ENCODE data around the gene ZNF691.

ZNF691 gene

DNA sequence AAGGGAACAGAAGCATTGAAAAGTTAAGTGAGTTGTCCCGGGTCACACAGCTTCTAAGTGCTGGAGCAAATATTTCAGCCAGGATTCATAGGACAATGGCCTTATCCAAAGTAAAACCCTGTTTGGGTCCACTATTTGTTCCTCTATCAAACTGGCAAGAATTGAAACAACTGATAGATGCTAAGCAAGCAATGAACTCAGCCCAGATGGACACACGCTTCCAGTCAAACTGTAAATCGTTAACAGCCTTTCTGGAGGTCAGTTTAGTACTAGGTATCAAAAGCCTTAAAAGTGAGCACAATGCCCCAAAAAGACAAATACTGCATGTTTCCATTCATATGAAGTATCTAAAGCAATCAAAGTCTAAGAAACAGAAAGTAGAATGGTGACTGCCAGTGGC, 28.4 kb upstream of the ZNF691 start:
- H3K4me3 ChIP-seq (ENCODE audit: low read length in 2 of 2): no peak overlapping the region
- H3K27me3 ChIP-seq (ENCODE audit: control insufficient read depth in 3 of 3, insufficient read depth in 3 of 3, low read depth in 1 of 3, low read length in 3 of 3): no peaks in the 10 kb centered on the region
- no peak overlapping the region for H3K18ac ChIP-seq (ENCODE audit: low read length)
- no CpG with 5 or more reads among the region's 3 CpGs for WGBS, 2 donors (ENCODE audit: extremely low coverage in 2 of 2, insufficient read length in 2 of 2, insufficient replicate concordance in 1 of 2)
- no peak overlapping the region for H2BK12ac ChIP-seq (ENCODE audit: low read length)
- no peak overlapping the region for H2BK15ac ChIP-seq (ENCODE audit: low read length)
- no peak overlapping the region for H4K91ac ChIP-seq (ENCODE audit: low read depth, low read length, poor library complexity)
- H3K27ac ChIP-seq (replicated peaks; ENCODE audit: low read length): no peak overlapping the region
- H4K8ac ChIP-seq (ENCODE audit: low read depth, low read length): no peak overlapping the region
- no peak overlapping the region for H3K9ac ChIP-seq (ENCODE audit: low read depth, low read length, poor library complexity)
- no peak overlapping the region for H3K14ac ChIP-seq (ENCODE audit: low read length)
- no peak overlapping the region for H2BK5ac ChIP-seq (ENCODE audit: low read length)
- peaks cover 0 to 9% of the 10 kb centered on the region in 2 donors for H3K36me3 ChIP-seq (replicated peaks in 1 of 2; ENCODE audit: control insufficient read depth in 2 of 2, insufficient read depth in 2 of 2, low read length in 2 of 2)
- no peaks in the 10 kb centered on the region for H3K9me3 ChIP-seq (replicated peaks in 1 of 2; ENCODE audit: control insufficient read depth in 2 of 2, insufficient read depth in 1 of 2, low read depth in 1 of 2, low read length in 2 of 2)
- peaks cover 3 to 6% of the 10 kb centered on the region in 2 donors for H3K4me1 ChIP-seq (ENCODE audit: control insufficient read depth in 2 of 2, insufficient read depth in 1 of 2, low read depth in 1 of 2, low read length in 2 of 2)
- no peak overlapping the region for H3K4me2 ChIP-seq (ENCODE audit: insufficient read depth, low read length, poor library complexity, severe bottlenecking)
- no peak overlapping the region for H3K23ac ChIP-seq (ENCODE audit: low read depth, low read length, poor library complexity)
- no peak for DNase-seq (ENCODE audit: low spot score)
- H2AK5ac ChIP-seq (ENCODE audit: low read depth, low read length): no peak overlapping the region
- H3K4ac ChIP-seq (ENCODE audit: low read length): no peak overlapping the region
- peaks cover 1% of the 10 kb centered on the region for H3K79me1 ChIP-seq (ENCODE audit: low read depth, low read length)
- H2AFZ ChIP-seq (ENCODE audit: low read length): peak overlapping the region; percentile 99
- H2BK120ac ChIP-seq (ENCODE audit: low read depth, low read length): no peak overlapping the region

DNA sequence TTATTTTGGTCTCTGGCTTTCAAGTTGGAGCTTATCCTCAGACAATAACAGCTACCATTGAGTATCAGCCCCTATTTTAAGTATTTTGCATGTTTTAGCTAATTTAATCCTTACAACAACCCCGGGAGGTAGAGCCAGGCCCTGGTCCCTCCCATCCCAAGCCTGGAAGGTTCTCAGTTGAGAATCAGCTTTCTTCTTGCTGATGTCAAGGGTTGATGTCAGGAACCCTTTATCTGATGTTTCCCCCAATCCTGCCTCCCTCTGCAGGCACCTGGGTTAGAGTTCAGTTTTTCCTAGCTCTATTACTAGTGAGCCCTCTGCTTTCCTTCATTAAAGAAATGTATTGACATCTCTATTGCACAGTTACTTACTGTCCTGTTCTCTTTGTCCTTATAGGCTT, 25.6 kb upstream of the ZNF691 start:
- no peaks in the 10 kb centered on the region for H3K79me1 ChIP-seq (ENCODE audit: low read depth, low read length)
- no peak overlapping the region for H2BK12ac ChIP-seq (ENCODE audit: low read length)
- no peak overlapping the region for H4K8ac ChIP-seq (ENCODE audit: low read depth, low read length)
- no peak overlapping the region for H3K4me2 ChIP-seq (ENCODE audit: insufficient read depth, low read length, poor library complexity, severe bottlenecking)
- H3K23ac ChIP-seq (ENCODE audit: low read depth, low read length, poor library complexity): no peak overlapping the region
- DNase-seq (ENCODE audit: low spot score): no peak
- no peak overlapping the region for H2BK120ac ChIP-seq (ENCODE audit: low read depth, low read length)
- H2BK5ac ChIP-seq (ENCODE audit: low read length): no peak overlapping the region
- no peak overlapping the region for H2BK15ac ChIP-seq (ENCODE audit: low read length)
- H3K18ac ChIP-seq (ENCODE audit: low read length): no peak overlapping the region
- H3K9me3 ChIP-seq (replicated peaks in 1 of 2; ENCODE audit: control insufficient read depth in 2 of 2, insufficient read depth in 1 of 2, low read depth in 1 of 2, low read length in 2 of 2): no peaks in the 10 kb centered on the region
- no CpG with 5 or more reads among the region's 1 CpG for WGBS, 2 donors (ENCODE audit: extremely low coverage in 2 of 2, insufficient read length in 2 of 2, insufficient replicate concordance in 1 of 2)
- H3K27me3 ChIP-seq (ENCODE audit: control insufficient read depth in 3 of 3, insufficient read depth in 3 of 3, low read depth in 1 of 3, low read length in 3 of 3): no peaks in the 10 kb centered on the region
- H3K36me3 ChIP-seq (replicated peaks in 1 of 2; ENCODE audit: control insufficient read depth in 2 of 2, insufficient read depth in 2 of 2, low read length in 2 of 2): peaks cover 0 to 3% of the 10 kb centered on the region in 2 donors
- no peak overlapping the region for H3K27ac ChIP-seq (replicated peaks; ENCODE audit: low read length)
- peaks cover 3 to 4% of the 10 kb centered on the region in 2 donors for H3K4me1 ChIP-seq (ENCODE audit: control insufficient read depth in 2 of 2, insufficient read depth in 1 of 2, low read depth in 1 of 2, low read length in 2 of 2)
- H4K91ac ChIP-seq (ENCODE audit: low read depth, low read length, poor library complexity): no peak overlapping the region
- no peak overlapping the region for H2AK5ac ChIP-seq (ENCODE audit: low read depth, low read length)
- peak overlapping the region; percentile 31 for H2AFZ ChIP-seq (ENCODE audit: low read length)
- no peak overlapping the region for H3K4me3 ChIP-seq (ENCODE audit: low read length in 2 of 2)
- no peak overlapping the region for H3K14ac ChIP-seq (ENCODE audit: low read length)
- no peak overlapping the region for H3K4ac ChIP-seq (ENCODE audit: low read length)
- no peak overlapping the region for H3K9ac ChIP-seq (ENCODE audit: low read depth, low read length, poor library complexity)

GRCh38 chr1:42821690-42822089, 24.7 kb upstream of the ZNF691 start:
- no peak for DNase-seq (ENCODE audit: low spot score)
- H3K14ac ChIP-seq (ENCODE audit: low read length): no peak overlapping the region
- H2AFZ ChIP-seq (ENCODE audit: low read length): no peak overlapping the region
- no CpG with 5 or more reads among the region's 2 CpGs for WGBS, 2 donors (ENCODE audit: extremely low coverage in 2 of 2, insufficient read length in 2 of 2, insufficient replicate concordance in 1 of 2)
- no peak overlapping the region for H3K4me2 ChIP-seq (ENCODE audit: insufficient read depth, low read length, poor library complexity, severe bottlenecking)
- H2AK5ac ChIP-seq (ENCODE audit: low read depth, low read length): no peak overlapping the region
- no peaks in the 10 kb centered on the region for H3K36me3 ChIP-seq (replicated peaks in 1 of 2; ENCODE audit: control insufficient read depth in 2 of 2, insufficient read depth in 2 of 2, low read length in 2 of 2)
- no peak overlapping the region for H2BK5ac ChIP-seq (ENCODE audit: low read length)
- H4K8ac ChIP-seq (ENCODE audit: low read depth, low read length): no peak overlapping the region
- H3K27ac ChIP-seq (replicated peaks; ENCODE audit: low read length): no peak overlapping the region
- no peak overlapping the region for H4K91ac ChIP-seq (ENCODE audit: low read depth, low read length, poor library complexity)
- H3K23ac ChIP-seq (ENCODE audit: low read depth, low read length, poor library complexity): no peak overlapping the region
- H3K18ac ChIP-seq (ENCODE audit: low read length): no peak overlapping the region
- H3K4me3 ChIP-seq (ENCODE audit: low read length in 2 of 2): no peak overlapping the region
- no peaks in the 10 kb centered on the region for H3K79me1 ChIP-seq (ENCODE audit: low read depth, low read length)
- no peak overlapping the region for H2BK15ac ChIP-seq (ENCODE audit: low read length)
- H2BK12ac ChIP-seq (ENCODE audit: low read length): no peak overlapping the region
- H3K9ac ChIP-seq (ENCODE audit: low read depth, low read length, poor library complexity): no peak overlapping the region
- no peak overlapping the region for H2BK120ac ChIP-seq (ENCODE audit: low read depth, low read length)
- H3K9me3 ChIP-seq (replicated peaks in 1 of 2; ENCODE audit: control insufficient read depth in 2 of 2, insufficient read depth in 1 of 2, low read depth in 1 of 2, low read length in 2 of 2): no peaks in the 10 kb centered on the region
- H3K4ac ChIP-seq (ENCODE audit: low read length): no peak overlapping the region
- no peaks in the 10 kb centered on the region for H3K4me1 ChIP-seq (ENCODE audit: control insufficient read depth in 2 of 2, insufficient read depth in 1 of 2, low read depth in 1 of 2, low read length in 2 of 2)
- H3K27me3 ChIP-seq (ENCODE audit: control insufficient read depth in 3 of 3, insufficient read depth in 3 of 3, low read depth in 1 of 3, low read length in 3 of 3): no peaks in the 10 kb centered on the region

DNA sequence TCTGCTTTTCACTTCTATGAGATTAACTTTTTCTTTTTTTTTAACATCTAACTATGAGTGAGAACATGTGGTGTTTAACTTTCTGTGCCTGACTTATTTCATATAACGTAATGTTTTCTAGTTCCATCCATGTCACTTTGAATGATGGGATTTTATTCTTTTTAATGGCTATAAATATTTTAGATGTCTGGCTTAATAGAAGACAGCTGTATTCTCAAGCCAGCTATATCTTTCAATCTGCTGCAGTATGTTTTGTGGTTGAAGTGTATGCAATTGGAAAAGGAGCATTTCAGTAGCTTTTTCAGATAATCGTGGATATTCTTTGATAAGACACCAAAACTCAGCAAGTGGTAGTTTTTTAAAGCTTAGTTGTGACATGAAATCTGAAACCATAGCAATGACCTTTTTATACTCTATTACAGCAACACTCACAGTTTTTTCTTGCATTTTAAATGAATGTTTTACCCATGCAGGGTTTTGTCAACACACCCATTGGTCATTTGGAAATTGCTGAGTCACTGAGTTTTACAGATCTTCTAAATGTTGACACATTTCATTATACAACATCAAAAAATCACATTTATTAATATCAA, 23.5 kb upstream of the ZNF691 start:
- DNase-seq (ENCODE audit: low spot score): no peak
- H3K23ac ChIP-seq (ENCODE audit: low read depth, low read length, poor library complexity): no peak overlapping the region
- H3K9ac ChIP-seq (ENCODE audit: low read depth, low read length, poor library complexity): no peak overlapping the region
- WGBS, 2 donors (ENCODE audit: extremely low coverage in 2 of 2, insufficient read length in 2 of 2, insufficient replicate concordance in 1 of 2): no CpG with 5 or more reads among the region's 2 CpGs
- H2AK5ac ChIP-seq (ENCODE audit: low read depth, low read length): no peak overlapping the region
- no peak overlapping the region for H2BK12ac ChIP-seq (ENCODE audit: low read length)
- no peak overlapping the region for H3K4ac ChIP-seq (ENCODE audit: low read length)
- no peak overlapping the region for H2AFZ ChIP-seq (ENCODE audit: low read length)
- H3K4me1 ChIP-seq (ENCODE audit: control insufficient read depth in 2 of 2, insufficient read depth in 1 of 2, low read depth in 1 of 2, low read length in 2 of 2): no peaks in the 10 kb centered on the region
- no peak overlapping the region for H3K4me2 ChIP-seq (ENCODE audit: insufficient read depth, low read length, poor library complexity, severe bottlenecking)
- H4K91ac ChIP-seq (ENCODE audit: low read depth, low read length, poor library complexity): no peak overlapping the region
- H2BK5ac ChIP-seq (ENCODE audit: low read length): no peak overlapping the region
- H2BK15ac ChIP-seq (ENCODE audit: low read length): no peak overlapping the region
- no peak overlapping the region for H3K4me3 ChIP-seq (ENCODE audit: low read length in 2 of 2)
- no peak overlapping the region for H4K8ac ChIP-seq (ENCODE audit: low read depth, low read length)
- no peaks in the 10 kb centered on the region for H3K9me3 ChIP-seq (replicated peaks in 1 of 2; ENCODE audit: control insufficient read depth in 2 of 2, insufficient read depth in 1 of 2, low read depth in 1 of 2, low read length in 2 of 2)
- no peak overlapping the region for H3K18ac ChIP-seq (ENCODE audit: low read length)
- no peak overlapping the region for H3K27ac ChIP-seq (replicated peaks; ENCODE audit: low read length)
- H3K36me3 ChIP-seq (replicated peaks in 1 of 2; ENCODE audit: control insufficient read depth in 2 of 2, insufficient read depth in 2 of 2, low read length in 2 of 2): no peaks in the 10 kb centered on the region
- H3K27me3 ChIP-seq (ENCODE audit: control insufficient read depth in 3 of 3, insufficient read depth in 3 of 3, low read depth in 1 of 3, low read length in 3 of 3): no peaks in the 10 kb centered on the region
- H3K14ac ChIP-seq (ENCODE audit: low read length): no peak overlapping the region
- no peaks in the 10 kb centered on the region for H3K79me1 ChIP-seq (ENCODE audit: low read depth, low read length)
- H2BK120ac ChIP-seq (ENCODE audit: low read depth, low read length): no peak overlapping the region
